B cell (primary cell): Measurements from ENCODE around the gene MGAT5. TPM values are rescaled to one million over a fixed set of nuclear protein-coding genes. Genes with fewer than 3 reads are reported as not detected.
A peak's percentile ranks its signal among the peaks of the same experiment; 100 is the strongest.

ENCODE experiments used
- ATAC-seq: fragments of 200-7000 bp; cut with Tn5 transposase; one replicate; pipeline ENCODE4 v1.10.0; 2021; ENCODE audit warnings: low read depth, mild to moderate bottlenecking, moderate number of reproducible peaks, moderate library complexity
- CTCF ChIA-PET: fragments of 350-600 bp; sonication (Branson Sonifier 250); formaldehyde crosslinking; loops from one replicate; lab custom pipeline; 2021; ENCODE audit warnings: antibody characterized with exemption, inconsistent platforms; lab: Charles Lee
- POLR2A ChIA-PET: fragments of 350-600 bp; sonication (Branson Sonifier 250); formaldehyde crosslinking; loops from one replicate; lab custom pipeline; 2021; ENCODE audit warnings: antibody characterized with exemption; lab: Charles Lee
- DNase-seq: peaks from one replicate; pipeline ENCODE4 v3.0.0; 2013
- H2AFZ ChIP-seq: 2 replicates; pipeline ENCODE4 v1.6.1; 2012; ENCODE audit warnings: mild to moderate bottlenecking, low read depth, low read length; ENCODE audit not compliant: insufficient read depth, poor library complexity, severe bottlenecking
- H3K27ac ChIP-seq, 2 donors: 1 replicate in 1 of 2; 2 replicates in 1 of 2; pipeline ENCODE4 v1.5.1; 2012 to 2013; ENCODE audit warnings: low read length in 2 of 2, mild to moderate bottlenecking in 2 of 2, moderate library complexity in 1 of 2
- H3K27me3 ChIP-seq, 4 experiments: fragments of 200-600 bp in 1 of 4; sonication (generic) in 1 of 4; replicated peaks in 1 of 4; 1 replicate in 2 of 4; 2 replicates in 2 of 4; pipeline versions ENCODE4 v1.6.1 to v1.7.0; 2013 to 2016; ENCODE audit warnings: low read length in 3 of 4, mild to moderate bottlenecking in 2 of 4, mixed read lengths in 1 of 4, moderate library complexity in 1 of 4; ENCODE audit not compliant: insufficient read depth in 4 of 4, control insufficient read depth in 3 of 4; ENCODE audit errors: control extremely low read depth in 1 of 4
- H3K36me3 ChIP-seq, 2 experiments: replicated peaks in 1 of 2; 1 replicate in 1 of 2; 2 replicates in 1 of 2; pipeline versions ENCODE4 v1.6.1 to v1.7.1; 2013; ENCODE audit warnings: low read length in 1 of 2; ENCODE audit not compliant: insufficient read depth in 2 of 2, control insufficient read depth in 1 of 2; ENCODE audit errors: control extremely low read depth in 1 of 2, extremely low read depth in 1 of 2
- H3K4me1 ChIP-seq, 2 donors: fragments of 200-600 bp in 1 of 2; sonication (generic) in 1 of 2; 1 replicate in 1 of 2; 2 replicates in 1 of 2; pipeline versions ENCODE4 v1.5.1 to v1.6.1; 2013 to 2017; ENCODE audit warnings: low read length in 2 of 2; ENCODE audit not compliant: control insufficient read depth in 2 of 2, insufficient read depth in 2 of 2
- H3K4me2 ChIP-seq: replicated peaks from 2 replicates; pipeline ENCODE3; 2012; ENCODE audit warnings: mild to moderate bottlenecking, low read depth, low read length; ENCODE audit not compliant: poor library complexity, severe bottlenecking
- H3K4me3 ChIP-seq, 5 experiments: fragments of 200-600 bp in 1 of 5; sonication (generic) in 1 of 5; 1 replicate in 3 of 5; 2 replicates in 2 of 5; pipeline versions ENCODE4 v1.5.1 to v1.7.0; 2011 to 2016; ENCODE audit warnings: low read length in 4 of 5, mild to moderate bottlenecking in 4 of 5, low read depth in 2 of 5, control low read depth in 1 of 5, moderate library complexity in 1 of 5; ENCODE audit not compliant: insufficient read depth in 1 of 5; ENCODE audit errors: control extremely low read depth in 1 of 5, extremely low read depth in 1 of 5
- H3K79me2 ChIP-seq: fragments of 200-600 bp; sonication (generic); one replicate; pipeline ENCODE4 v1.6.0; 2016; ENCODE audit warnings: low read length; ENCODE audit not compliant: control insufficient read depth, insufficient read depth
- H3K9ac ChIP-seq: fragments of 200-600 bp; sonication (generic); 2 replicates; pipeline ENCODE4 v1.6.1; 2017; ENCODE audit warnings: mild to moderate bottlenecking, low read length, moderate library complexity
- H3K9me3 ChIP-seq, 3 donors: one replicate each; pipeline versions ENCODE4 v1.6.1 to v1.7.1; 2013; ENCODE audit warnings: low read length in 2 of 3; ENCODE audit not compliant: control insufficient read depth in 2 of 3, insufficient read depth in 1 of 3; ENCODE audit errors: control extremely low read depth in 1 of 3
- H4K20me1 ChIP-seq: 2 replicates; pipeline ENCODE4 v1.6.0; 2012; ENCODE audit warnings: mild to moderate bottlenecking, low read length; ENCODE audit not compliant: insufficient read depth, control insufficient read depth, poor library complexity, severe bottlenecking
- H3K27ac Mint-ChIP-seq: one replicate; pipeline ENCODE4 v1.8.0; 2021; ENCODE audit warnings: mixed read lengths
- H3K27me3 Mint-ChIP-seq: one replicate; pipeline ENCODE4 v1.8.0; 2021; ENCODE audit warnings: mixed read lengths
- H3K4me1 Mint-ChIP-seq: one replicate; pipeline ENCODE4 v1.8.0; 2021; ENCODE audit warnings: mixed read lengths
- H3K4me3 Mint-ChIP-seq: one replicate; pipeline ENCODE4 v1.8.0; 2021; ENCODE audit warnings: mixed read lengths
- H3K9me3 Mint-ChIP-seq: one replicate; pipeline ENCODE4 v1.8.0; 2022; ENCODE audit warnings: mixed read lengths; ENCODE audit not compliant: insufficient read depth
- EZH2 ChIP-seq: IDR thresholded peaks from 2 replicates; pipeline ENCODE4 v1.6.1; 2012; ENCODE audit warnings: borderline replicate concordance, low read depth, mild to moderate bottlenecking, moderate library complexity, low read length; ENCODE audit not compliant: insufficient read depth, poor library complexity, severe bottlenecking
- WGBS: methylation state at CpG from one replicate; pipeline ENCODE4 v1.1.5; 2013; ENCODE audit warnings: missing lambda C conversion rate; ENCODE audit not compliant: insufficient coverage; 5-methylcytosine and 5-hydroxymethylcytosine counted together
- intact Hi-C: fragments of 100-400 bp; cut with micrococcal nuclease; formaldehyde crosslinking; loops from one replicate; pipeline ENCODE4 v1.10.0; 2022
- polyA plus RNA-seq: library from polyadenylated mRNA; depleted of rRNA; stranded (reverse); fragments of >200 nt; gene quantifications from 2 replicates; pipeline ENCODE4 v1.2.3, GENCODE V29; 2012
- total RNA-seq, 2 donors: library from RNA; stranded (reverse); fragments of 120-200 nt in 1 of 2; gene quantifications; 1 replicate in 1 of 2; 2 replicates in 1 of 2; pipeline versions ENCODE4 v1.2.3 to v1.2.4, GENCODE V29; 2013 to 2022
- TF ChIP-seq, protein P1 (sequence below): fragments of 200-600 bp; IDR thresholded peaks from one replicate; pipeline ENCODE4 v1.8.0; 2022; ENCODE audit warnings: antibody characterized with exemption, mild to moderate bottlenecking

The MGAT5 gene
- total and polyA plus RNA-seq, 2 donors (not counting 1 experiment from before 2014, with no cell fraction given): 27.2 to 184 TPM

DNA sequence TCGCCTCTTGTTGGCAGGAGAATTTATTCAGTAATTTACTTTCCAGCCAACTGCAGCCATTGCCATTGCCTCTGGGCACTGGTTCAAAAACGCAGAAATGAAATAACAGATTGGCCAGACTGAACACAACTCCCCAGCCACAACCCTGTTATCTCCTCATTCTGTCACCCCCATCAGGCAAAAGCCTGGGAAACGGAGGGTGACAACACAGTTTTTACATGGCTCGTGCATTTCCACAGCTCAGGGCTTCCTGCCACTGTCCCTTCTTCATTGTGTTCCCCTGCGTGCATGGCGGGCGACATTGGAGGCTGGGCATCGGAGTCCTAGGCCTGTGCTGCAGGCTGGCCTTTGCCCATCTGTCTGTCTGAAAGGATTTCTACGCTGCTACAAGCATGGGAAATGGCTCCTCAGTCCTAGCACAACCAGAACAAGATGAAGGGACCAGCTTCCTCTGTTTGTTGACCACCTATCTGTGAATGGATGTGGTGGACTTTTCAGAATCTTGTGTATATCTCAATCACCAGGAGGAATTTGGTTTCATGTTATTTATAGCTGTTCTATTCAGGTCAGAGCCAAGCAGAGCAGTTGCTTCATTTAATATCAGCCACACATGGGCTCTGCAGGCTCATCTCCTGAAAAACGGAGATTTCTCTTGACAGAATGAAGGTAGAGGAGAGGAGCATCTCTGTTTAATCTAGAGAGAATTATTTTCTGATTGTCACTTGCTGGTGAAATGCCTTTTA is 107.0 kb downstream of the MGAT5 start:
- no peaks in the 10 kb centered on the region for H3K4me1 ChIP-seq
- 99% methylated on average over 9 of the region's 10 CpGs for WGBS
- ATAC-seq: no peak

DNA sequence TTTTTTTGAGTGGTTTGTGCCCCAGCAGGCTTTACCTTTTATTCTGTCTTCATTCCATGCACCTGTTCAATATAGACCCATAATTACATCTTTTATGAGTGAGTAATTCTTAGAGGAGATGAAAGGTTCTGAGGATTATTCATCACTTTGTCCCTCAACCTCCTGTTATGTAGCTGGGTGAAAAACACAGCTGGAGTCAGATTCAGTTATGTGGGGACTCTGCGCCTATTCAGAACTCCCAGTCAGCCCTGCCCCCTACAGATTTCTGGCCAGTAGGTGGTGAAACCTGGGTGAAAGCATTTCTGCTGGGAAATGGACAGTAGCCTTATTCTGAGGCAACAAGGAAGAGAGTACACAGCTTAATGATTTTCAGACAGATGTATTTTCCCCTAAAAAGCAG is 107.8 kb downstream of the MGAT5 start:
- ATAC-seq (no peak), DNase-seq (no peak)
- intact Hi-C loops: no loop called here
- Histone ChIP-seq H3K4me1 (no peaks in the 10 kb centered on the region), H3K79me2 (peaks cover 48% of the 10 kb centered on the region), H3K27me3 (no peaks in the 10 kb centered on the region), H3K36me3 (peaks cover 1 to 92% of the 10 kb centered on the region in 2 experiments), H3K27ac (no peak overlapping the region), H3K4me3 (no peak overlapping the region), H3K4me2 (no peak overlapping the region), H4K20me1 (peaks cover 6% of the 10 kb centered on the region), H2AFZ (no peak overlapping the region), H3K9ac (no peak overlapping the region), H3K9me3 (no peaks in the 10 kb centered on the region)
- no peak overlapping the region for H3K4me3 Mint-ChIP-seq
- CTCF ChIA-PET: interaction anchor here (1.5 to 1.7 kb wide), 2 partner anchors 50 to 243 kb away, joined by 6 to 7 read pairs; no protein-coding TSS in a partner anchor
- no CpG with 5 or more reads among the region's 1 CpG for WGBS
- no peaks in the 10 kb centered on the region for H3K9me3 Mint-ChIP-seq
- TF ChIP-seq, protein P1, sequence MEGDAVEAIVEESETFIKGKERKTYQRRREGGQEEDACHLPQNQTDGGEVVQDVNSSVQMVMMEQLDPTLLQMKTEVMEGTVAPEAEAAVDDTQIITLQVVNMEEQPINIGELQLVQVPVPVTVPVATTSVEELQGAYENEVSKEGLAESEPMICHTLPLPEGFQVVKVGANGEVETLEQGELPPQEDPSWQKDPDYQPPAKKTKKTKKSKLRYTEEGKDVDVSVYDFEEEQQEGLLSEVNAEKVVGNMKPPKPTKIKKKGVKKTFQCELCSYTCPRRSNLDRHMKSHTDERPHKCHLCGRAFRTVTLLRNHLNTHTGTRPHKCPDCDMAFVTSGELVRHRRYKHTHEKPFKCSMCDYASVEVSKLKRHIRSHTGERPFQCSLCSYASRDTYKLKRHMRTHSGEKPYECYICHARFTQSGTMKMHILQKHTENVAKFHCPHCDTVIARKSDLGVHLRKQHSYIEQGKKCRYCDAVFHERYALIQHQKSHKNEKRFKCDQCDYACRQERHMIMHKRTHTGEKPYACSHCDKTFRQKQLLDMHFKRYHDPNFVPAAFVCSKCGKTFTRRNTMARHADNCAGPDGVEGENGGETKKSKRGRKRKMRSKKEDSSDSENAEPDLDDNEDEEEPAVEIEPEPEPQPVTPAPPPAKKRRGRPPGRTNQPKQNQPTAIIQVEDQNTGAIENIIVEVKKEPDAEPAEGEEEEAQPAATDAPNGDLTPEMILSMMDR: no peak
- TF ChIP-seq EZH2: no peak
- peaks cover 6% of the 10 kb centered on the region for H3K4me1 Mint-ChIP-seq
- POLR2A ChIA-PET: no interaction called here
- no peak overlapping the region for H3K27ac Mint-ChIP-seq
- H3K27me3 Mint-ChIP-seq: no peaks in the 10 kb centered on the region

More for the DNA sequence above, 107.0 kb downstream of the MGAT5 start:
- Histone ChIP-seq H3K79me2 (peaks cover 43% of the 10 kb centered on the region), H3K9ac (no peak overlapping the region), H2AFZ (no peak overlapping the region), H3K4me3 (no peak overlapping the region), H4K20me1 (peaks cover 6% of the 10 kb centered on the region), H3K4me2 (no peak overlapping the region), H3K27ac (no peak overlapping the region), H3K36me3 (peaks cover 1 to 92% of the 10 kb centered on the region in 2 experiments), H3K9me3 (no peaks in the 10 kb centered on the region), H3K27me3 (no peaks in the 10 kb centered on the region)
- Mint-ChIP-seq H3K4me3 (no peak overlapping the region), H3K27me3 (no peaks in the 10 kb centered on the region), H3K9me3 (no peaks in the 10 kb centered on the region), H3K4me1 (peaks cover 2% of the 10 kb centered on the region), H3K27ac (peak overlapping the region; percentile 41)
- intact Hi-C loops: no loop called here
- ChIA-PET CTCF (interaction anchor here (1.1 to 1.7 kb wide), 3 partner anchors 51 to 242 kb away, joined by 4 to 7 read pairs (median 6); no protein-coding TSS in a partner anchor), POLR2A (no interaction called here)
- DNase-seq: no peak
- no peak for TF ChIP-seq EZH2
- TF ChIP-seq, protein P1: no peak
